SK-N-SH (cell line): ENCODE results near the gene SYCN. TPM values are rescaled to one million over a fixed set of nuclear protein-coding genes. Genes with fewer than 3 reads are reported as not detected.

Source experiments
- CTCF ChIA-PET: fragments of 300-600, 350-600 bp; formaldehyde crosslinking; extraction: SDS; loops from one replicate; lab custom pipeline; 2021; lab: Yijun Ruan, JAX
- POLR2A ChIA-PET: fragments of 350-600 bp; sonication (Branson Sonifier 250); formaldehyde crosslinking; extraction: SDS; loops from one replicate; lab custom pipeline; 2020; ENCODE audit warnings: antibody characterized with exemption, inconsistent platforms; lab: Yijun Ruan, JAX
- DNase-seq: peaks from one replicate; pipeline ENCODE4 v3.0.0; 2012
- H2AFZ ChIP-seq: fragments of 200-600 bp; sonication (generic); 2 replicates; pipeline ENCODE4 v1.8.1; 2016; ENCODE audit warnings: antibody characterized with exemption, mild to moderate bottlenecking, low read depth
- H3F3A ChIP-seq: fragments of 200-600 bp; sonication (generic); replicated peaks from 2 replicates; pipeline ENCODE3; 2016; ENCODE audit warnings: antibody characterized with exemption, mild to moderate bottlenecking; ENCODE audit not compliant: insufficient read depth
- H3K27ac ChIP-seq, 2 experiments: fragments of 200-500 bp in 1 of 2; fragments of 200-600 bp in 1 of 2; sonication (Bioruptor generic) in 1 of 2; sonication (generic), shearing (Covaris generic) in 1 of 2; 2 replicates each; pipeline versions ENCODE4 v1.5.1 to v1.6.1; 2014 to 2016; ENCODE audit warnings: low read depth in 2 of 2, inconsistent platforms in 1 of 2, low read length in 1 of 2, mild to moderate bottlenecking in 1 of 2, mixed read lengths in 1 of 2
- H3K27me3 ChIP-seq: fragments of 200-600 bp; sonication (generic), shearing (Covaris generic); 2 replicates; pipeline ENCODE4 v1.6.1; 2016; ENCODE audit warnings: mixed run types; ENCODE audit not compliant: insufficient read depth
- H3K36me3 ChIP-seq, 2 experiments: fragments of 200-500 bp in 1 of 2; fragments of 200-600 bp in 1 of 2; sonication (Bioruptor generic) in 1 of 2; sonication (generic) in 1 of 2; replicated peaks in 1 of 2; 2 replicates each; pipeline versions ENCODE3 to v1.5.1; 2014 to 2016; ENCODE audit warnings: low read length in 1 of 2, mild to moderate bottlenecking in 1 of 2; ENCODE audit not compliant: insufficient read depth in 2 of 2, control insufficient read depth in 1 of 2
- H3K4me1 ChIP-seq, 2 experiments: fragments of 200-500 bp in 1 of 2; fragments of 200-600 bp in 1 of 2; sonication (Bioruptor generic) in 1 of 2; sonication (generic), shearing (Covaris generic) in 1 of 2; 2 replicates each; pipeline versions ENCODE4 v1.5.1 to v1.6.1; 2014 to 2016; ENCODE audit warnings: low read depth in 1 of 2, low read length in 1 of 2, mixed run types in 1 of 2; ENCODE audit not compliant: insufficient read depth in 2 of 2, control insufficient read depth in 1 of 2
- H3K4me2 ChIP-seq: fragments of 200-600 bp; sonication (generic), shearing (Covaris generic); 2 replicates; pipeline ENCODE4 v1.6.1; 2017; ENCODE audit warnings: mixed run types
- H3K4me3 ChIP-seq, 2 experiments: fragments of 200-500 bp in 1 of 2; fragments of 200-600 bp in 1 of 2; sonication (Bioruptor generic) in 1 of 2; sonication (generic), shearing (Covaris generic) in 1 of 2; 2 replicates each; pipeline versions ENCODE4 v1.5.1 to v1.8.1; 2014 to 2016; ENCODE audit warnings: low read depth in 2 of 2, inconsistent platforms in 1 of 2, low read length in 1 of 2, mild to moderate bottlenecking in 1 of 2, mixed read lengths in 1 of 2, moderate library complexity in 1 of 2
- H3K79me2 ChIP-seq: fragments of 200-600 bp; sonication (generic); 2 replicates; pipeline ENCODE4 v1.8.1; 2017; ENCODE audit warnings: mild to moderate bottlenecking; ENCODE audit not compliant: insufficient read depth
- H3K9ac ChIP-seq: fragments of 200-600 bp; sonication (generic); 2 replicates; pipeline ENCODE4 v1.6.1; 2017; ENCODE audit warnings: mixed run types
- H3K9me2 ChIP-seq: fragments of 200-600 bp; sonication (generic); 2 replicates; pipeline ENCODE4 v1.6.1; 2017; ENCODE audit warnings: mixed run types
- H3K9me3 ChIP-seq: fragments of 200-600 bp; sonication (generic); 2 replicates; pipeline ENCODE4 v1.6.1; 2017; ENCODE audit warnings: mixed run types, mild to moderate bottlenecking, moderate library complexity
- H4K20me1 ChIP-seq: fragments of 200-600 bp; sonication (generic); 2 replicates; pipeline ENCODE4 v1.6.1; 2017; ENCODE audit warnings: mild to moderate bottlenecking, mixed run types; ENCODE audit not compliant: insufficient read depth
- CHD2 ChIP-seq: fragments of 150-350 bp; IDR thresholded peaks from 2 replicates; pipeline ENCODE4 v1.6.1; 2018; ENCODE audit warnings: low read length; ENCODE audit not compliant: partially characterized antibody
- CTCF ChIP-seq: fragments of 200-600 bp; sonication (generic); IDR thresholded peaks from 2 replicates; pipeline ENCODE4 v1.6.1; 2017; ENCODE audit warnings: antibody characterized with exemption, mild to moderate bottlenecking, moderate library complexity
- ELF1 ChIP-seq: IDR thresholded peaks from 2 replicates; pipeline ENCODE4 v1.4.0; 2012
- EZH2phosphoT487 ChIP-seq: fragments of 200-600 bp; sonication (generic); IDR thresholded peaks from 2 replicates; pipeline ENCODE4 v1.6.1; 2017; ENCODE audit warnings: low read depth, mixed run types, mild to moderate bottlenecking, antibody characterized with exemption, moderate library complexity, borderline replicate concordance
- FOSL2 ChIP-seq: IDR thresholded peaks from 2 replicates; pipeline ENCODE4 v1.4.0; 2012; ENCODE audit warnings: low read depth, mild to moderate bottlenecking, moderate library complexity, borderline replicate concordance
- FOXJ3 ChIP-seq: sonication (generic); formaldehyde crosslinking; IDR thresholded peaks from 2 replicates; pipeline ENCODE4 v1.5.1; 2020; ENCODE audit warnings: mild to moderate bottlenecking, missing genetic modification reagents
- FOXM1 ChIP-seq: IDR thresholded peaks from 2 replicates; pipeline ENCODE4 v1.4.0; 2012; ENCODE audit warnings: low read depth, mild to moderate bottlenecking
- MXI1 ChIP-seq: IDR thresholded peaks from 2 replicates; pipeline ENCODE4 v1.6.1; 2012; ENCODE audit warnings: mild to moderate bottlenecking, low read depth, low read length, improper control_type of control experiment
- POLR2AphosphoS5 ChIP-seq: IDR thresholded peaks from 2 replicates; pipeline ENCODE4 v1.6.1; 2012; ENCODE audit warnings: low read depth, low read length
- RCOR1 ChIP-seq: fragments of 150-350 bp; IDR thresholded peaks from 2 replicates; pipeline ENCODE4 v1.6.1; 2017; ENCODE audit warnings: antibody characterized with exemption, low read length
- RFX5 ChIP-seq: IDR thresholded peaks from 2 replicates; pipeline ENCODE4 v1.6.1; 2012; ENCODE audit warnings: mild to moderate bottlenecking, improper control_type of control experiment, low read length
- SIN3A ChIP-seq: IDR thresholded peaks from 2 replicates; pipeline ENCODE4 v1.6.1; 2012; ENCODE audit warnings: low read depth, mild to moderate bottlenecking, low read length, moderate library complexity, borderline replicate concordance
- SMC3 ChIP-seq: IDR thresholded peaks from 2 replicates; pipeline ENCODE4 v1.6.1; 2012; ENCODE audit warnings: low read depth, low read length, improper control_type of control experiment
- ZBTB33 ChIP-seq: IDR thresholded peaks from 2 replicates; pipeline ENCODE4 v1.4.0; 2012; ENCODE audit warnings: low read depth, borderline replicate concordance
- WGBS: methylation state at CpG from one replicate; pipeline ENCODE4 v1.1.6; 2017; ENCODE audit warnings: low lambda C conversion rate; 5-methylcytosine and 5-hydroxymethylcytosine counted together
- polyA plus RNA-seq, 3 experiments: library from polyadenylated mRNA; depleted of rRNA; stranded (reverse); fragments of >200 nt; gene quantifications; 2 replicates each; pipeline ENCODE4 v1.2.3, GENCODE V29; 2012
- TF ChIP-seq, protein P1 (sequence below): fragments of 150-350 bp; IDR thresholded peaks from 2 replicates; pipeline ENCODE4 v1.6.1; 2016; ENCODE audit warnings: mild to moderate bottlenecking, low read depth, low read length
- TF ChIP-seq, protein P2 (sequence below): IDR thresholded peaks from 2 replicates; pipeline ENCODE4 v1.4.0; 2012; ENCODE audit warnings: low read depth, borderline replicate concordance

The SYCN gene
- polyA plus RNA-seq, 1 of the 3 experiments (the other 2 are of a cell fraction): not detected

DNA sequence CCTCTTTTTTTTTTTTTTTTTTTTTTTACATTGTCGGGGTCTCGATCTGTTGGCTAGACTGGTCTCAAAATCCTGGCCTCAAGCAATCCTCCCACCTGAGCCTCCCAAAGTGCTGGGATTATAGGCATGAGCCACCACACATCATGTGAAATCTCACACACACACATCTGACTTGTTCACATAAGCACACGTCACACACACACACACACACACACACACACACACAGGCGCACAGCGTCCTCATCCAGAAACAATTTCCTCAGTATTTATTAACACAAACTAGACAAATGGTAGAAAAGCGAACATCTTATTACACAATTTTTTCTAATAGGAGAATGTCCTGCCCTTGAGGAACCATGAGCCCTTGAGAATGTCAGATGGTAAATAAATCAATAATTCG is 5.1 kb upstream of the SYCN start:
- TF ChIP-seq POLR2AphosphoS5: no peak
- TF ChIP-seq RFX5: no peak
- no peak for TF ChIP-seq EZH2phosphoT487
- TF ChIP-seq, protein P1, sequence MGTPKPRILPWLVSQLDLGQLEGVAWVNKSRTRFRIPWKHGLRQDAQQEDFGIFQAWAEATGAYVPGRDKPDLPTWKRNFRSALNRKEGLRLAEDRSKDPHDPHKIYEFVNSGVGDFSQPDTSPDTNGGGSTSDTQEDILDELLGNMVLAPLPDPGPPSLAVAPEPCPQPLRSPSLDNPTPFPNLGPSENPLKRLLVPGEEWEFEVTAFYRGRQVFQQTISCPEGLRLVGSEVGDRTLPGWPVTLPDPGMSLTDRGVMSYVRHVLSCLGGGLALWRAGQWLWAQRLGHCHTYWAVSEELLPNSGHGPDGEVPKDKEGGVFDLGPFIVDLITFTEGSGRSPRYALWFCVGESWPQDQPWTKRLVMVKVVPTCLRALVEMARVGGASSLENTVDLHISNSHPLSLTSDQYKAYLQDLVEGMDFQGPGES: no peak
- TF ChIP-seq MXI1: no peak
- TF ChIP-seq FOXJ3 (CRISPR knock-in tag): no peak
- no peak for TF ChIP-seq ZBTB33
- 58% methylated on average over 7 of the region's 7 CpGs for WGBS
- Histone ChIP-seq H3K27me3 (peaks cover 8% of the 10 kb centered on the region), H3K9ac (no peak overlapping the region), H3K27ac (no peak overlapping the region), H3K4me3 (no peak overlapping the region), H4K20me1 (no peaks in the 10 kb centered on the region), H3K4me1 (no peaks in the 10 kb centered on the region), H3K4me2 (no peak overlapping the region), H3K9me2 (no peaks in the 10 kb centered on the region), H3F3A (no peaks in the 10 kb centered on the region), H3K36me3 (no peaks in the 10 kb centered on the region), H3K79me2 (no peaks in the 10 kb centered on the region), H2AFZ (no peak overlapping the region), H3K9me3 (no peaks in the 10 kb centered on the region)
- CTCF ChIA-PET: no interaction called here
- no peak for DNase-seq
- POLR2A ChIA-PET: no interaction called here

GRCh38 chr19:39208175-39208795 is 4.2 kb upstream of the SYCN start:
- Histone ChIP-seq H3K4me1 (no peaks in the 10 kb centered on the region), H3K9me2 (no peaks in the 10 kb centered on the region), H3K27ac (no peak overlapping the region), H2AFZ (no peak overlapping the region), H3K4me3 (no peak overlapping the region), H4K20me1 (no peaks in the 10 kb centered on the region), H3K27me3 (peaks cover 17% of the 10 kb centered on the region), H3K9ac (no peak overlapping the region), H3K9me3 (no peaks in the 10 kb centered on the region), H3K36me3 (no peaks in the 10 kb centered on the region), H3K79me2 (no peaks in the 10 kb centered on the region), H3K4me2 (no peak overlapping the region), H3F3A (no peaks in the 10 kb centered on the region)
- 56% methylated on average over 9 of the region's 9 CpGs for WGBS
- no peak for DNase-seq
- POLR2A ChIA-PET: no interaction called here
- CTCF ChIA-PET: no interaction called here
- TF ChIP-seq EZH2phosphoT487 (no peak), FOSL2 (no peak), CHD2 (no peak), FOXM1 (no peak), RFX5 (no peak), FOXJ3 (CRISPR knock-in tag) (no peak), SMC3 (no peak), MXI1 (no peak), SIN3A (no peak), ELF1 (no peak), POLR2AphosphoS5 (no peak), CTCF (no peak), RCOR1 (no peak)
- TF ChIP-seq, protein P2, sequence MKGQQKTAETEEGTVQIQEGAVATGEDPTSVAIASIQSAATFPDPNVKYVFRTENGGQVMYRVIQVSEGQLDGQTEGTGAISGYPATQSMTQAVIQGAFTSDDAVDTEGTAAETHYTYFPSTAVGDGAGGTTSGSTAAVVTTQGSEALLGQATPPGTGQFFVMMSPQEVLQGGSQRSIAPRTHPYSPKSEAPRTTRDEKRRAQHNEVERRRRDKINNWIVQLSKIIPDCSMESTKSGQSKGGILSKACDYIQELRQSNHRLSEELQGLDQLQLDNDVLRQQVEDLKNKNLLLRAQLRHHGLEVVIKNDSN: no peak
- TF ChIP-seq, protein P1: no peak
